ENCODE data around the gene MAT2B.

MAT2B gene

DNA sequence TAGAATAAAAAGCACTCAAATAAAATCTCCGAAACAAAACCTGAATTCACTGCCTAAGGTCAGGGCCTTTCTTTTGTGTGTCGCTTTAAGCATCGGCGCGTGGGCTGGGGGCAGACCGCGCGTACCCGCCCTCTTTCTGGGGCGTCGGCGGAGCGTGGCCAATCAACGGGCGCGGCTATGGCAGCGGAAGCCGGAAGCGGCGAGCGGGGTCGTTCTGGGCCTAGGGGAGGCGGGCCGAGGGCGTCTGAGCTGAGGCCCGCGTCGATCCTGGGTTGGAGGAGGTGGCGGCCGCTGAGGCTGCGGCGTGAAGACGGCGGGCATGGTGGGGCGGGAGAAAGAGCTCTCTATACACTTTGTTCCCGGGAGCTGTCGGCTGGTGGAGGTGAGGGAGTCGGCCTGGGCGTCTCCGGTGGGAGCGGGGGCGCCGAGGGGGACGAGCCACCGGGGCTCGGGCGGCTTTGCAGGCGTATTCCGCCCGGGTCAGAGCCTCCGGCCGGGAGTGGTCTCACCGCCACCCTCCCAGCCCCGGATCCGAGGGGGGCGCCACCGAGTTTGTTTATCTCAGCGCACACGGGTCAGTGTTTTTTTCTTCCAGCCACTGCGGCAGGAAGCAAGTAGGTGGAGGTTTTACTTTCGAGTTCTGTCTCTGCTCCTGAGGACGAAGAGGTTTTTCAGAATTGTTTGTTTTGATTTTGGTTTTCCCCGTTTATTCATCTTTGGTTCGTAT is at the start of gene MAT2B:
Gene MAT2B, plus strand, starts transcription at position 252 of the 727 bp plus-strand sequence. Its CDS starts 68 bp downstream, at position 320.
- peak; percentile 90 to 92 for DNase-seq (ENCODE audit: low read depth in 2 of 2)

DNA sequence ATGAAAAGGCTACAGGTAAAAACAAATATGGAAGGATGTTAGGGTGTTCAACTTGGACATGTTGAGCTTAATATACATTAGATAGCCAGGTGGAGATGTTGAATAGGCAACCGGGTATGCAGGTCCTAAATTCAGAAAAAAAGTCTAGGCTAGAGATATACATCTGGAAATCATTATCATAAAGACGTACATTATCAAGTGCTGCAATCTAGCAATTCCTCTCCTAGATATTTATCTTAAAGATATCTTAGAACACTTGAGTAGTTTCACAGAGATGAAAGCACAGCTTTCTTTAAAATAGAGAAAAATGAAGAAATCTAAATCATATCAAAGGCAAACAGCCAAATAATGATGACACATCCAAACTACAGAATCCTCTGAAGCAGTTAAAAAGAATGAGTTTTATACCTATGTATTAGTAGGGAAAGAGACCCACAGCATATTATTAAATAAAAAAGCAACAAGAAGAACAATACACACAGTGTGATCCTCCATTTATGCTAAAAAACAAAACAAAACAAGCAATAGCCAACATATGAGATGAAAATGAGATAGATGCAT is 49.3 kb upstream of the MAT2B start:
- no peak for DNase-seq (ENCODE audit: low read depth in 2 of 2)

- no peak for DNase-seq (ENCODE audit: low read depth in 2 of 2)
Measured at GRCh38 chr5:163456840-163457239, 48.6 kb upstream of the MAT2B start.

- DNase-seq (ENCODE audit: low read depth in 2 of 2), result no peak
Measured at GRCh38 chr5:163458778-163459385, 46.5 kb upstream of the MAT2B start.

GRCh38 chr5:163459462-163459818 is 46.0 kb upstream of the MAT2B start:
- no peak for DNase-seq (ENCODE audit: low read depth in 2 of 2)

DNA sequence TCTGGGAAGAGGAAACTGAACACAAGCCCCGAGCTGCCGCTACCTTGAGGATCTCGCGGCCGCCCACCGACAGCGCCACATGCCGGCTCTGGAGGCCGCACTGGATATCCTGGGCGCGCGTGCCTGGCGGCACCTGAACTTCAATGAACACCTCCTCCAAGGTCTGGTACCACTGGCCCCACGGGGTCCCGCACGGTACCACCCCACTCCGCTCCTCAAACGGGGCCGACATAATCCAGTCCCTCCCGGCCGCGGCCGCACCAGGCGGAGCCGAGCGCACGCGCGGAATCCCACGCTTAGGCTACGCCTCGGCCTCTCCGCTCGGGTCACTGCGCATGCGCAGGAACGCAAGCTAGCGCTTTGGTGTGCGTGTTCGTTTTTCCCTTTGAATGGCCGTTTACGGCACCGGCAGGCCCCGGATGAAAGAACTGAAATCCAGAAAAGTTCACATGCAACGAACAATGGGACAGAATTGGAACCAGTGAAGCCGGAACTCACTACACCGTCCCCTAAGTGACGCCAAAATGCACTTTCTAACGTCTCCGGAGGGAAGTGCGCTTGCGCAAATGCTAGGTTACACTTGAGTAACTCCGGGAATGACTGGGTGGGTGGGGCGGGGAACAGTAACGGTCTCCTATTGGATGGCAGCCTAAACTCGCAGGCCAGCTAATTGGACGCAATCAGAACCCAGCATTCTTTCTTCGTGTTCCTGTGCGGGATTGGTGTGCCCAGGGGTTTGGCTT is 45.4 kb upstream of the MAT2B start, which contains the start of gene NUDCD2:
Gene NUDCD2, minus strand, starts transcription at position 284 of the 743 bp plus-strand sequence. Its CDS starts 52 bp downstream, at position 232.
- DNase-seq (ENCODE audit: low read depth in 2 of 2), result peak; percentile 89 to 93

GRCh38 chr5:163460562-163461171 is 44.8 kb upstream of the MAT2B start, which contains the start of gene HMMR:
TSS of gene HMMR (plus strand) at chr5:163460632. CDS start at chr5:163460693, 61 bp downstream.
- DNase-seq (ENCODE audit: low read depth in 2 of 2), result no peak

DNA sequence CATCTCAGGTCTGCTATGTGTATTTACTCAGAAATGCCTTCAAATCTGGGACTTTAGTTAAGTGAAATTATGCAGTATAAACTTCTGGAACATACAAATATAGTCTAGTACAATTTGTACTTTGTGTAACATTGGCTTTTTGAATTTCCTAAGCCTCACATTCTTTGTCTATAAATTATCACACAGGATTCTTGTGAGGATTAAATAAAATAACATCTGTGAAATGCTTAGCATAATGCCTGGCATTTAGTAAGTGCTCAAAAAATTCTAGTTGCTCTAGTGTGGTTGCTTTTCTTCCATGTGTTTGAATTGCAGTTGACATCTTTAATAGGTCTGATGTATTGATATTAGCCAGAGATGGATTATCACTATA is 42.4 kb upstream of the MAT2B start:
- DNase-seq (ENCODE audit: low read depth in 2 of 2), result no peak

GRCh38 chr5:163467682-163468081 is 37.7 kb upstream of the MAT2B start:
- no peak for DNase-seq (ENCODE audit: low read depth in 2 of 2)

- no peak for DNase-seq (ENCODE audit: low read depth in 2 of 2)
Measured at GRCh38 chr5:163473635-163474243, 31.7 kb upstream of the MAT2B start.

GRCh38 chr5:163475411-163475810 is 30.0 kb upstream of the MAT2B start:
- no peak for DNase-seq (ENCODE audit: low read depth in 2 of 2)

- no peak for DNase-seq (ENCODE audit: low read depth in 2 of 2)
Measured at GRCh38 chr5:163478126-163478981, 27.1 kb upstream of the MAT2B start.

GRCh38 chr5:163478982-163479271 is 26.5 kb upstream of the MAT2B start:
- no peak for DNase-seq (ENCODE audit: low read depth in 2 of 2)

GRCh38 chr5:163489055-163489744 is 16.2 kb upstream of the MAT2B start:
- no peak for DNase-seq (ENCODE audit: low read depth in 2 of 2)

DNA sequence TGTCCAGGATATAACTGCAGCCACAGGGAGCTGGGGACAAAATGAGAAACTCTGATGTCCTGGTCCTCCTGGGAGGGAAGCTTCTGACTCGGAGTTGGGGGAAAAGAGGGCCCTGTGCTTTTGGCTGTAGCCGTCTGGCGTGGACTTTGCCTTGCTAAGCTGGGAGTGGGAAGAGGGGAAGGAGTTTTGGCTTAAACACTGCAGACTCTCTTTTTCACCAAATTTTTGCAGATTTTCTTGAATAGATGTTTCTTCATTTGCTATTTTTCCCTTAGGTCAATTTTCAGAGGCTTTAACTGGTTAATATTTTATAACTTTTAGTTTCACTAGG is 15.7 kb upstream of the MAT2B start:
- DNase-seq (ENCODE audit: low read depth in 2 of 2), result no peak

GRCh38 chr5:163496286-163496685 is 9.1 kb upstream of the MAT2B start:
- no peak for DNase-seq (ENCODE audit: low read depth in 2 of 2)

DNA sequence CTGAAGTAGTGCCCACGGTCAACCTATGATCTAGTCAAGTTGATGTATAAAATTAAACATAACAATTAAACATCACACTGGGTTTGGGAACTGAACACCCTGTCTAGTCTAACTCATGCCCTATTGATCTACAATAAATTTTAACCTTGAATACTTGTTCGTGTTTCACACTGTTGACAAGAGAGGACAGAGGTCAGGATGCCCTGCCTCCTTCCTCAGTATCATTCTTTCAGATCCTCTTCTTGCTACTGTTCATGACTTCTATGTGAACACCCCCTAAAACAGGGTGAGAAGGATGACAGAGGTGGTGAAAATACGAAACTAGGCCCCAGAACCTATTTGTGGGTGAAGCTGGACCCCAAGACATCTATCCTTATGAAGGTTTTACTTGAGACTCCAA is 8.1 kb upstream of the MAT2B start:
- no peak for DNase-seq (ENCODE audit: low read depth in 2 of 2)

- no peak for DNase-seq (ENCODE audit: low read depth in 2 of 2)
Measured at GRCh38 chr5:163498886-163499285, 6.5 kb upstream of the MAT2B start.

GRCh38 chr5:163502521-163502920 is 2.9 kb upstream of the MAT2B start:
- DNase-seq (ENCODE audit: low read depth in 2 of 2), result no peak
